Measurements from ENCODE around the gene FOXRED2.
A peak's percentile ranks its signal among the peaks of the same experiment; 100 is the strongest.

The FOXRED2 gene

DNA sequence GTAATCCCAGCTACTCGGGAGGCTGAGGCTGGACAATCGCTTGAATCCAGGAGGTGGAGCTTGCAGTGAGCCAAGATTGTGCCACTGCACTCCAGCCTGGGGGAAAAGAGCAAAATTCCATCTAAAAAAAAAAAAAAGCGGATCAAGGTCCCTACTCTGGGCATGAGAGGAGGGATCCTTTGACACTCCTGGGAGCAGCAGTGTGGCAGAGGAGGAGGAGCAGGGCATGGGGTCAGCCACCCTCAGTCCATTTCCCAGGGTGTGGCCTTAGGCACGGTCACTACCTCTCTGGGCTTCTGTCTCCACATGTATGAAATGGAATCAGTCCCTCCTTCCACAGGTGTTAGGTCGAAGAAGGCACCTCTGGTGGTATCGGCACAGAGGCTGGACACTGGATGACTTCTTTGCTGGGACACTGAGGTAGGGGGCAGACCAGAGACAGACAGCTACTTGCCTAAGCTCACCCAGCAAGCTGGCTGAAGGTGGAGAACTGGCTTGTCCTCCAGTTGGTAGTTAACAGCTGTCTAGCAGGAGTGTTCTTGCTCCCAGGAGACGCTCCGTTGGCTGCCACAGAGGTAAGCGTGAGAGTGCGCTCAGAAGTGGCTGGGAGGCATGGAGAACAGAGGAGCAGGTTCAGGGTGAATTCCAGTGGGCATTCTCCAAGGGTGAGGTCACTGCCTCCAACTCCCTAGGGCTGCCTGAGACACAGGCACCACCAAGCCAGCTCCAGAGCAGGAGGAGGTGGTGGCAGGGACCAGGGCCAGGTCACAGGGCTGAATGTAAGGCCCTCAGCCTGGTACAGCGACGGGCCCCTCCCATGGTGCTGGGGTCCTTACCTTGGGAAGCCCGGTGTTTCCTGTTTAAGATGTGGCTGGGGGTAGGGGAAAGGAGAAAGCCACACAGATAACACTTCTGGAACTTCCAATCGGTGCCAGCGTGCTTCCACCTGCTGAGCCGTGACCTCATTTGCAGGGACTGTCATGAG lies 44.9 kb downstream of the FOXRED2 start:
- H3K27me3 ChIP-seq (replicated peaks; ENCODE audit: control insufficient read depth, insufficient read depth, low read length) = no peaks in the 10 kb centered on the region
- peaks cover 7% of the 10 kb centered on the region for H3K36me3 ChIP-seq (ENCODE audit: control insufficient read depth, insufficient read depth, low read length)
- TF ChIP-seq, protein P1, sequence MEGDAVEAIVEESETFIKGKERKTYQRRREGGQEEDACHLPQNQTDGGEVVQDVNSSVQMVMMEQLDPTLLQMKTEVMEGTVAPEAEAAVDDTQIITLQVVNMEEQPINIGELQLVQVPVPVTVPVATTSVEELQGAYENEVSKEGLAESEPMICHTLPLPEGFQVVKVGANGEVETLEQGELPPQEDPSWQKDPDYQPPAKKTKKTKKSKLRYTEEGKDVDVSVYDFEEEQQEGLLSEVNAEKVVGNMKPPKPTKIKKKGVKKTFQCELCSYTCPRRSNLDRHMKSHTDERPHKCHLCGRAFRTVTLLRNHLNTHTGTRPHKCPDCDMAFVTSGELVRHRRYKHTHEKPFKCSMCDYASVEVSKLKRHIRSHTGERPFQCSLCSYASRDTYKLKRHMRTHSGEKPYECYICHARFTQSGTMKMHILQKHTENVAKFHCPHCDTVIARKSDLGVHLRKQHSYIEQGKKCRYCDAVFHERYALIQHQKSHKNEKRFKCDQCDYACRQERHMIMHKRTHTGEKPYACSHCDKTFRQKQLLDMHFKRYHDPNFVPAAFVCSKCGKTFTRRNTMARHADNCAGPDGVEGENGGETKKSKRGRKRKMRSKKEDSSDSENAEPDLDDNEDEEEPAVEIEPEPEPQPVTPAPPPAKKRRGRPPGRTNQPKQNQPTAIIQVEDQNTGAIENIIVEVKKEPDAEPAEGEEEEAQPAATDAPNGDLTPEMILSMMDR (IDR thresholded peaks at IDR 0.05; ENCODE audit: insufficient read depth, low read length, poor library complexity, severe bottlenecking) = no peak
- no peak for DNase-seq (ENCODE audit: extremely low read depth, insufficient read length)
- no peak overlapping the region for H3K4me3 ChIP-seq (replicated peaks; ENCODE audit: low read depth, low read length)

DNA sequence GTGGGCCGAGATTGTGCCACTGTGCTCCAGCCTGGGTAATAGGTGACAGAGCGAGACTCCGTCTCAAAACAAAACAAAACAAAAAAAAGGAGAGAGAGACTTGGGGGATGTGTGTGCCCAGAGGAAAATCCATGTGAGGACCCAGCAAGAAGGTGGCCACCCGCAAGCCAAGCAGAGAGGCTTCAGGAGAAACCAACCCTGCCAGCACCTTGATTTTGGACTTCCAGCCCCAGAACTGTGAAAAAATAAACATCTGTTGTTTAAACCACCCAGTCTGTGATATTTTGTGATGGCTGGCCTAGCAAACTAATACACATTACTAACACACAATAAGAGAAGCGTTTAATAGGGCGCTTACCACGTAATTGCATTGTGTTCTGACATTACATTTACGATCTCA lies 46.6 kb downstream of the FOXRED2 start:
- H3K36me3 ChIP-seq (ENCODE audit: control insufficient read depth, insufficient read depth, low read length) = no peaks in the 10 kb centered on the region
- no peak for DNase-seq (ENCODE audit: extremely low read depth, insufficient read length)
- no peak overlapping the region for H3K4me3 ChIP-seq (replicated peaks; ENCODE audit: low read depth, low read length)
- H3K27me3 ChIP-seq (replicated peaks; ENCODE audit: control insufficient read depth, insufficient read depth, low read length) = no peaks in the 10 kb centered on the region
- TF ChIP-seq, protein P1 (IDR thresholded peaks at IDR 0.05; ENCODE audit: insufficient read depth, low read length, poor library complexity, severe bottlenecking) = no peak

DNA sequence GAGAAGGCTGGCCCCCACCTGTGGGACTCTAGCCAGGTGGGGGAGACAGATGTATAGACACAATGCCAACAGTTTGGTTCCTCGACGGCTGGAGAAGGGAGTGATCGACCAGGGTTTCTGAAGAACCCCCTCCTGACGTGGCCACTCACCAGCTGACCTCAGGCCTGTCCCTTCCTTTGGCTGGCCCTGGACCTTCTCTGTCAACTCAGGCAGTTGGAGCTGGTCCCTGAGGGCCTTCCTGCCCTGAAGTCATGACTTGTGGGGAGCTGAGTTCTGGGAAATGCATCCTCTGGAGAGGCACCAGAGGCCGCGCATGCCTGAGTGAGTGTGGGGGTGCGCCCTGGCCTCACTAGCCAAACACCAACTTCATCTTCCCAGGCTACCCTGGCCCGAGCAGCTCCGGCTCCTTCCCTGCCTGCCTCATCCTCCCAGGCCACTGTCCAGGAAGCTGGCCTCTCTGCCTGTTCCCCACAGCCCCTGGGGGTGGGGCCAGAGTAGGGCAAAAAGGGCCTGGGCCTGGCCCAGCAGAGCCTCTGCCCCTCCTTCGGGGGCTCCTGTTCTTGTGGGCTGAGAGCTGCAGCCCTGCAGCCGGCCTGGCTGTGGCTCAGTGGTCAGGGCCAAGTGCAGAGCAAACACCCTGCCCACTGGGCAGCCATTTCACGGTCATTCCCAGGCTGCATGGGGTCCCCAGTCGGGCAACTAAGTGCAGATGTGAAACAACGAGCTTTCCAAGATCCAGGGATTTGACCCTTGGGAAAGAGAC lies 49.0 kb downstream of the FOXRED2 start:
- TF ChIP-seq, protein P1 (IDR thresholded peaks at IDR 0.05; ENCODE audit: insufficient read depth, low read length, poor library complexity, severe bottlenecking) = no peak
- H3K4me3 ChIP-seq (replicated peaks; ENCODE audit: low read depth, low read length) = no peak overlapping the region
- no peaks in the 10 kb centered on the region for H3K36me3 ChIP-seq (ENCODE audit: control insufficient read depth, insufficient read depth, low read length)
- H3K27me3 ChIP-seq (replicated peaks; ENCODE audit: control insufficient read depth, insufficient read depth, low read length) = no peaks in the 10 kb centered on the region
- no peak for DNase-seq (ENCODE audit: extremely low read depth, insufficient read length)

DNA sequence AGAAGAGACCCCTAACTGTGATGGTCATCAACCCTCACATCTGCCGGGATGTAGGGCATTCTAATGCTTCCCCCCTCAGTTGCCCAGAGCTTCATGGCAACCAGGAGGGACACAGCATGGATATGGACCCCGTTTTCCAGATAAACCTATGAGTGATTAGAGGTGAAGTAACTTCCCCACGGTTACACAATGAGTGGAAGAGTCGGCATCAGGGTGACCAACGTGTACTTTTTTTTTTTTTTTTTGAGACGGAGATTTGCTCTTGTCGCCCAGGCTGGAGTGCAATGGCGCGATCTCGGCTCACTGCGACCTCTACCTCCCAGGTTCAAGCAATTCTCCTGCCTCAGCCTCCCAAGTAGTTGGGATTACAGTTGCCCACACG lies 50.4 kb downstream of the FOXRED2 start:
- DNase-seq (ENCODE audit: extremely low read depth, insufficient read length) = no peak
- TF ChIP-seq, protein P1 (IDR thresholded peaks at IDR 0.05; ENCODE audit: insufficient read depth, low read length, poor library complexity, severe bottlenecking) = no peak
- Histone ChIP-seq H3K4me3 (replicated peaks; ENCODE audit: low read depth, low read length) (no peak overlapping the region), H3K36me3 (ENCODE audit: control insufficient read depth, insufficient read depth, low read length) (no peaks in the 10 kb centered on the region), H3K27me3 (replicated peaks; ENCODE audit: control insufficient read depth, insufficient read depth, low read length) (no peaks in the 10 kb centered on the region)

GRCh38 chr22:36455571-36456463 lies 51.0 kb downstream of the FOXRED2 start:
- H3K4me3 ChIP-seq (replicated peaks; ENCODE audit: low read depth, low read length) = peak overlapping the region; percentile 62
- no peaks in the 10 kb centered on the region for H3K27me3 ChIP-seq (replicated peaks; ENCODE audit: control insufficient read depth, insufficient read depth, low read length)
- TF ChIP-seq, protein P1 (IDR thresholded peaks at IDR 0.05; ENCODE audit: insufficient read depth, low read length, poor library complexity, severe bottlenecking) = no peak
- H3K36me3 ChIP-seq (ENCODE audit: control insufficient read depth, insufficient read depth, low read length) = no peaks in the 10 kb centered on the region
- no peak for DNase-seq (ENCODE audit: extremely low read depth, insufficient read length)
